ENCODE results near the gene RSPO3. TPM values are rescaled to one million over a fixed set of nuclear protein-coding genes. Genes with fewer than 3 reads are reported as not detected.

Gene RSPO3
- total RNA-seq, 4 donors from 2014 or later: 23.5 to 70.6 (median 45.0) TPM

DNA sequence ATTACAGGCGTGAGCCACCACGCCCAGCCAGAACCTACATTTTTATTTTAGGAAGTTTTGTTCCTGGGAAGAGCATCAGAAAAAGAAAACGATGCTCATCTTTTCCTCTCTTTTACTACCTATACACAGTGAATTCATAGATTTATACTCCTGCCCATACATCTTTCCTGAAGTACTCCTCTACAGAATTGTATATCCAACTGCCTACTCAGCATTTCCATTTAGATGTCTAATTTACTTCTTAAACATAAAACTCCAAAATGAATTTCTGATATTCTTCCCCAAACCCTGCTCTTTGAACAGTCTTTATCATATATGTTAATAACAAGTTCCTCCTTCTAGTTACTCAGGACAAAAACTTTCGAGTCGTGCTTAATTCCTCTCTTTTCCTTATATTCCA, 39.8 kb upstream of the RSPO3 start:
- no peaks in the 10 kb centered on the region for H3K9me3 ChIP-seq
- no peak overlapping the region for H3K4me3 ChIP-seq
- H3K36me3 ChIP-seq: no peaks in the 10 kb centered on the region
- no peak for DNase-seq
- intact Hi-C loops (cut with DNase I; ENCODE audit: low total_unique reads): no loop called here
- TF ChIP-seq, protein P1, sequence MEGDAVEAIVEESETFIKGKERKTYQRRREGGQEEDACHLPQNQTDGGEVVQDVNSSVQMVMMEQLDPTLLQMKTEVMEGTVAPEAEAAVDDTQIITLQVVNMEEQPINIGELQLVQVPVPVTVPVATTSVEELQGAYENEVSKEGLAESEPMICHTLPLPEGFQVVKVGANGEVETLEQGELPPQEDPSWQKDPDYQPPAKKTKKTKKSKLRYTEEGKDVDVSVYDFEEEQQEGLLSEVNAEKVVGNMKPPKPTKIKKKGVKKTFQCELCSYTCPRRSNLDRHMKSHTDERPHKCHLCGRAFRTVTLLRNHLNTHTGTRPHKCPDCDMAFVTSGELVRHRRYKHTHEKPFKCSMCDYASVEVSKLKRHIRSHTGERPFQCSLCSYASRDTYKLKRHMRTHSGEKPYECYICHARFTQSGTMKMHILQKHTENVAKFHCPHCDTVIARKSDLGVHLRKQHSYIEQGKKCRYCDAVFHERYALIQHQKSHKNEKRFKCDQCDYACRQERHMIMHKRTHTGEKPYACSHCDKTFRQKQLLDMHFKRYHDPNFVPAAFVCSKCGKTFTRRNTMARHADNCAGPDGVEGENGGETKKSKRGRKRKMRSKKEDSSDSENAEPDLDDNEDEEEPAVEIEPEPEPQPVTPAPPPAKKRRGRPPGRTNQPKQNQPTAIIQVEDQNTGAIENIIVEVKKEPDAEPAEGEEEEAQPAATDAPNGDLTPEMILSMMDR (IDR thresholded peaks at IDR 0.05): no peak
- no peak for TF ChIP-seq POLR2A (IDR thresholded peaks at IDR 0.05)
- H3K27me3 ChIP-seq: no peaks in the 10 kb centered on the region
- no peak overlapping the region for H3K27ac ChIP-seq
- H3K4me1 ChIP-seq: no peaks in the 10 kb centered on the region

DNA sequence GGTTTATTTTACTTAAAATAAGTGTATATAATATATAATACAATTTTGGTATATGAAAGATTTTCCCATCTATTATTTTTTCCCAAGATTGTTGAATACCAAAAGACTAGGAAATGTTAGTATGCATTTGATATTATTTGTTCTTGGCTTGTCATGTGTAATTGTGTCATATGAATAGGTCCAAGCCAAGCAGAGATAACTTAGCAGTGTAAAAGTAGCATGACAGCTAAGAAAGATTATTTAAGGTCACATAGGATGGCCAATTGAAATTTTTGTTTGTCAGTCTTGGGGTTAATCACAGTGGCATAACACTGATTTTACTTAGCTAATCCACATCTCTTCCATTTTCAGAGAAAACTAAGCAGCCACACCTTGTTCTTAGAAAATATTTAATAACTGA, 38.8 kb upstream of the RSPO3 start:
- no peak overlapping the region for H3K27ac ChIP-seq
- H3K36me3 ChIP-seq: no peaks in the 10 kb centered on the region
- H3K27me3 ChIP-seq: no peaks in the 10 kb centered on the region
- H3K4me1 ChIP-seq: no peaks in the 10 kb centered on the region
- TF ChIP-seq POLR2A (IDR thresholded peaks at IDR 0.05): no peak
- TF ChIP-seq, protein P1 (IDR thresholded peaks at IDR 0.05): no peak
- intact Hi-C loops (cut with DNase I; ENCODE audit: low total_unique reads): no loop called here
- no peak overlapping the region for H3K4me3 ChIP-seq
- H3K9me3 ChIP-seq: no peaks in the 10 kb centered on the region
- no peak for DNase-seq

DNA sequence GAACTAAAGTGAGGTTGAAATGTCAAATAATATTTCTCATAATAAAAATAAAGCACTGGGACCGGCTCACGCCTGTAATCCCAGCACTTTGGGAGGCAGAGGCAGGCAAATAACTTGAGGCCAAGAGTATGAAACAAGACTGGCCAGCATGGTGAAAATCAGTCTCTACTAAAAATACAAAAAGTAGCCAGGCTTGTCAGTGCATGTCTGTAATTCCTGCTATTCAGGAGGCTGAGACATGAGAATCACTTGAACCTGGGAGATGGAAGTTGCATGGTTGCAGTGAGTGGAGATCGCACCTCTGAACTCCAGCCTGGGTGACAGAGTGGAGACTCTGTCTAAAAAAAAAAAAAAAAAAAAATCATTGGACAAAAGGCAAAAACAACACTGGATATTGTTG, 38.4 kb upstream of the RSPO3 start:
- intact Hi-C loops (cut with DNase I; ENCODE audit: low total_unique reads): no loop called here
- Histone ChIP-seq H3K9me3 (no peaks in the 10 kb centered on the region), H3K36me3 (no peaks in the 10 kb centered on the region), H3K27me3 (no peaks in the 10 kb centered on the region), H3K27ac (no peak overlapping the region), H3K4me1 (no peaks in the 10 kb centered on the region), H3K4me3 (no peak overlapping the region)
- no peak for TF ChIP-seq POLR2A (IDR thresholded peaks at IDR 0.05)
- TF ChIP-seq, protein P1 (IDR thresholded peaks at IDR 0.05): no peak
- DNase-seq: no peak

DNA sequence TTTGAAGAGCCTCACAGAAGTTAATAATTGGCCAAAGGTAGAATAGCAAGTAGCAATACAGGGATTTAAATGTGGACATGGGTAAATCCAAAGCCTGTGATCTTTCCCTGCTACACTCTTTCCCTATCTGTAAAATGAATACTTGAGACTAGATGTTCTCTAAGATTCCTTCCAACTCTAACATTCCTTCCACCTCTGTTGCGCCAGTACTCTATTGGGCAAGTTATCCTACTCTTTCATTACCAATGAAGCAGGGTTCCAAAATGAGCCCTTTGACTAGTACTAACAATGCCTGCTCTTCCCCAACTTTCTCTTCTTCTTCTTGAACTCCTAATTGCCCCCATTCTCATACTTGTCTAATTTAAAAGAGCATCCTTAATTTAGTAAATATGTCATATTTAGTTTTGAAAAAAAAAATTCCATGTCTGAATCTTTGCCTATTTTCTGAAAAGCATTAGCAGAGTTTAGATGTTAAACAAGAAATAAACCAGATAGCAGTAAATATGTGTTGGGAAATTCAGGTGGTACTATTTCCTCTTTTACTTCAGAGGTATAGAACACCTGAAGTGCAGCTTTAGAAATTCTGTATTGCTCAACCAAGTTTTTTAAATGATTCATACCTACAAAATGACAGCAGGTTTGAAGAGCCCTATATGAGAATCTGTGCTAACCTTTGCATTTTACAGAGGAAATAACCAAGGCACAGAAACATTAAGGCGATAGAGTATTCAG, 35.1 kb upstream of the RSPO3 start:
- intact Hi-C loops (cut with DNase I; ENCODE audit: low total_unique reads): no loop called here
- DNase-seq: no peak
- no peak overlapping the region for H3K27ac ChIP-seq
- no peak overlapping the region for H3K4me3 ChIP-seq
- TF ChIP-seq, protein P1 (IDR thresholded peaks at IDR 0.05): no peak
- TF ChIP-seq POLR2A (IDR thresholded peaks at IDR 0.05): no peak
- H3K27me3 ChIP-seq: no peaks in the 10 kb centered on the region
- no peaks in the 10 kb centered on the region for H3K9me3 ChIP-seq
- H3K36me3 ChIP-seq: no peaks in the 10 kb centered on the region
- H3K4me1 ChIP-seq: no peaks in the 10 kb centered on the region

DNA sequence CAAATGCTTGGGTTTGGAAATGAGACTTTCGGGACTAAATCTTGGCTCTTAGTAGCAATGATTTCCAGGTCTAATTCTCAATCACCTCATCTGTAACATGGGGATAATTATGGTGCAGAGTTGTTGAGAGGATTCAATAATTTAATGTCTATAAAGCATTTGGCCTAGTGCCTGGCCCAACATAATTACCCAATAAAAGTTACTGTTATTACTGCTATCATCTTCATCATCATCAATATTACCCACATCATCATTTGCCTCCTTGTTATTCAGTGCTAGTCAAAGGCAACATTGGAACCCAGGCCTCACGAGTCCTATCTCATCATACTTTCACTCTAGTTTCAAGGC, 34.5 kb upstream of the RSPO3 start:
- H3K27me3 ChIP-seq: no peaks in the 10 kb centered on the region
- TF ChIP-seq, protein P1 (IDR thresholded peaks at IDR 0.05): no peak
- no peak for TF ChIP-seq POLR2A (IDR thresholded peaks at IDR 0.05)
- intact Hi-C loops (cut with DNase I; ENCODE audit: low total_unique reads): no loop called here
- no peak overlapping the region for H3K4me3 ChIP-seq
- no peaks in the 10 kb centered on the region for H3K36me3 ChIP-seq
- H3K9me3 ChIP-seq: no peaks in the 10 kb centered on the region
- H3K27ac ChIP-seq: no peak overlapping the region
- DNase-seq: no peak
- no peaks in the 10 kb centered on the region for H3K4me1 ChIP-seq

Measured in uterus (tissue), 4 donors.